ACC112 (cell line): Measurements from ENCODE around the gene RABL6.

ENCODE experiments used
- H2AFZ ChIP-seq: fragments of 200-600 bp; sonication (generic); one replicate; pipeline ENCODE4 v1.6.0; 2017; ENCODE audit warnings: antibody characterized with exemption, low read length; ENCODE audit not compliant: unreplicated experiment
- H3K27ac ChIP-seq: fragments of 200-600 bp; sonication (generic); 2 replicates; pipeline ENCODE4 v1.5.1; 2014; ENCODE audit warnings: low read depth, mild to moderate bottlenecking, antibody characterized with exemption, low read length, moderate library complexity
- H3K27me3 ChIP-seq: fragments of 200-600 bp; sonication (generic); 2 replicates; pipeline ENCODE4 v1.6.1; 2014; ENCODE audit warnings: mild to moderate bottlenecking, antibody characterized with exemption, low read length, moderate library complexity, mixed read lengths; ENCODE audit not compliant: insufficient read depth
- H3K36me3 ChIP-seq: fragments of 200-600 bp; sonication (generic); 2 replicates; pipeline ENCODE4 v1.6.1; 2016; ENCODE audit warnings: mild to moderate bottlenecking, antibody characterized with exemption, low read length, moderate library complexity, mixed read lengths; ENCODE audit not compliant: insufficient read depth
- H3K4me1 ChIP-seq: fragments of 200-600 bp; sonication (generic); one replicate; pipeline ENCODE4 v1.6.1; 2016; ENCODE audit warnings: low read length, mixed read lengths; ENCODE audit not compliant: insufficient read depth, unreplicated experiment, control insufficient read depth
- H3K4me3 ChIP-seq: fragments of 200-600 bp; sonication (generic); 2 replicates; pipeline ENCODE4 v1.5.1; 2014; ENCODE audit warnings: mild to moderate bottlenecking, low read depth, low read length
- H3K79me2 ChIP-seq: fragments of 200-600 bp; sonication (generic); one replicate; pipeline ENCODE4 v1.6.0; 2016; ENCODE audit warnings: low read length; ENCODE audit not compliant: control insufficient read depth, unreplicated experiment, insufficient read depth

Gene RABL6

GRCh38 chr9:136825295-136826187, 17.8 kb downstream of the RABL6 start:
- H3K4me3 ChIP-seq: no peak overlapping the region
- H3K79me2 ChIP-seq: peaks cover 15% of the 10 kb centered on the region
- H2AFZ ChIP-seq: no peak overlapping the region
- H3K27me3 ChIP-seq: no peaks in the 10 kb centered on the region
- no peak overlapping the region for H3K27ac ChIP-seq
- no peaks in the 10 kb centered on the region for H3K4me1 ChIP-seq
- no peaks in the 10 kb centered on the region; the same call in 1 of the 2 replicates for H3K36me3 ChIP-seq

GRCh38 chr9:136826188-136826541, 18.4 kb downstream of the RABL6 start:
- no peak overlapping the region for H3K4me3 ChIP-seq
- H3K36me3 ChIP-seq: no peaks in the 10 kb centered on the region; the same call in 1 of the 2 replicates
- no peaks in the 10 kb centered on the region for H3K27me3 ChIP-seq
- no peaks in the 10 kb centered on the region for H3K4me1 ChIP-seq
- H2AFZ ChIP-seq: no peak overlapping the region
- no peak overlapping the region for H3K27ac ChIP-seq
- H3K79me2 ChIP-seq: peaks cover 11% of the 10 kb centered on the region

- Histone ChIP-seq H3K36me3 (peaks cover 2% of the 10 kb centered on the region; the same call in 1 of the 2 replicates), H3K27me3 (no peaks in the 10 kb centered on the region), H2AFZ (no peak overlapping the region), H3K4me1 (no peaks in the 10 kb centered on the region), H3K79me2 (peaks cover 5% of the 10 kb centered on the region), H3K27ac (no peak overlapping the region), H3K4me3 (no peak overlapping the region)
Measured at GRCh38 chr9:136826703-136827582, 19.2 kb downstream of the RABL6 start.

- H3K79me2 ChIP-seq: no peaks in the 10 kb centered on the region
- no peaks in the 10 kb centered on the region for H3K27me3 ChIP-seq
- H3K36me3 ChIP-seq: peaks cover 5% of the 10 kb centered on the region; the same call in 1 of the 2 replicates
- H2AFZ ChIP-seq: no peak overlapping the region
- no peaks in the 10 kb centered on the region for H3K4me1 ChIP-seq
- no peak overlapping the region for H3K4me3 ChIP-seq
- no peak overlapping the region for H3K27ac ChIP-seq
Measured at GRCh38 chr9:136827794-136828473, 20.2 kb downstream of the RABL6 start.

- no peak overlapping the region for H2AFZ ChIP-seq
- H3K4me1 ChIP-seq: no peaks in the 10 kb centered on the region
- peaks cover 5% of the 10 kb centered on the region; the same call in 1 of the 2 replicates for H3K36me3 ChIP-seq
- H3K27ac ChIP-seq: no peak overlapping the region
- no peak overlapping the region for H3K4me3 ChIP-seq
- H3K79me2 ChIP-seq: no peaks in the 10 kb centered on the region
- H3K27me3 ChIP-seq: no peaks in the 10 kb centered on the region
Measured at GRCh38 chr9:136828474-136829140, 20.9 kb downstream of the RABL6 start.

- Histone ChIP-seq H3K79me2 (no peaks in the 10 kb centered on the region), H3K27ac (no peak overlapping the region), H3K36me3 (peaks cover 5% of the 10 kb centered on the region; the same call in 1 of the 2 replicates), H3K4me3 (no peak overlapping the region), H3K27me3 (no peaks in the 10 kb centered on the region), H3K4me1 (no peaks in the 10 kb centered on the region), H2AFZ (no peak overlapping the region)
Measured at GRCh38 chr9:136829412-136829811, 21.7 kb downstream of the RABL6 start.

GRCh38 chr9:136829981-136830885, 22.5 kb downstream of the RABL6 start:
- H3K4me1 ChIP-seq: no peaks in the 10 kb centered on the region
- H3K36me3 ChIP-seq: peaks cover 5% of the 10 kb centered on the region; the same call in 1 of the 2 replicates
- H3K4me3 ChIP-seq: no peak overlapping the region
- H3K27ac ChIP-seq: no peak overlapping the region
- H3K79me2 ChIP-seq: no peaks in the 10 kb centered on the region
- no peak overlapping the region for H2AFZ ChIP-seq
- H3K27me3 ChIP-seq: no peaks in the 10 kb centered on the region

- no peaks in the 10 kb centered on the region for H3K4me1 ChIP-seq
- H3K79me2 ChIP-seq: no peaks in the 10 kb centered on the region
- no peak overlapping the region for H3K27ac ChIP-seq
- H3K36me3 ChIP-seq: peaks cover 5% of the 10 kb centered on the region; the same call in 1 of the 2 replicates
- no peaks in the 10 kb centered on the region for H3K27me3 ChIP-seq
- H3K4me3 ChIP-seq: no peak overlapping the region
- no peak overlapping the region for H2AFZ ChIP-seq
Measured at GRCh38 chr9:136831002-136831719, 23.4 kb downstream of the RABL6 start.

- Histone ChIP-seq H3K4me3 (no peak overlapping the region), H2AFZ (no peak overlapping the region), H3K27me3 (no peaks in the 10 kb centered on the region), H3K27ac (no peak overlapping the region), H3K79me2 (no peaks in the 10 kb centered on the region), H3K36me3 (peaks cover 5% of the 10 kb centered on the region; the same call in 1 of the 2 replicates), H3K4me1 (no peaks in the 10 kb centered on the region)
Measured at GRCh38 chr9:136831720-136832104, 24.0 kb downstream of the RABL6 start.
